ENCODE results near the gene DNAJC17.
A peak's percentile ranks its signal among the peaks of the same experiment; 100 is the strongest.

Gene DNAJC17

GRCh38 chr15:40789119-40789518 lies 18.2 kb downstream of the DNAJC17 start:
- DNase-seq, result no peak

DNA sequence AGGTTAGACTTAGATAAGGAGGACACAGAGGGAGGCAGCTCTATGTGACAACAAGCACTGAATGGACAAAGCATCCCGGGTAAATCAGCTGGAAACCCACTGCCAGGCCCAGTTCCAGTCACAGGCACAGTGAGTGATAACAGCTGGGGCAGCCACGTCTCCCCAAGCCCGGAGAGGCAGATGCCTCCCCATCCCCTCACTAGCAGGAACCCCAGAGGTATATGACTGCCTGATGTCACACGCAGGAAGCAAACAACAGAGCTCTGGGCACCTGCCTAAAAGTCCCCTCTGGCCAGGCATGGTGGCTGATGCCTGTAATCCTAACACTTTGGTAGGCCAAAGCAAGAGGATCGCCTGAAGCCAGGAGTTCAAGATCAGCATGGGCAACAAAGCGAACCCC lies 19.3 kb downstream of the DNAJC17 start:
- DNase-seq, result no peak

DNA sequence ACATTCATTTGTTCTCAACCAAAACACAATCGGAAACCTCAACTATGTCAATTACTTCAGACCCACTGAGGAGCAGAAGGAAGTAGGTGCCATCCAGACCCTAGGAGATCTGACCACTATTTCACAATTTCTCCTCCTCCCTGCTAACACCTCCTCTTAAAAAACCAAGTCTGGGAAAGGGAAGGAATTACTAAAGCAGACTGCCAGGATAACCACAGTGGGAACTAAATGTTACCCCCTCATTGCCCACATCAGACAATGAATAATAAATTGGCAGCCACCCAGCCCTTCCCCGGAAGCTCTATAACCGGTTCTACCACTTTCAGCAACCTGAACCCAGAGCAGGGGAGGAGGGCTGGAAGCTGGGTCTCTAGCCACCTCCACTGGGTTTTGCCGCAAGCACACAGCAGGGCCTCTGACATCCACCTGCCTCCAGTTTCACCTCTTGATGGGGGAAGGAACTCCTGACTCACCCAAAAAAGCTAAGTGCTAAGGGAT lies 19.9 kb downstream of the DNAJC17 start:
- peak; percentile 83 for DNase-seq

DNA sequence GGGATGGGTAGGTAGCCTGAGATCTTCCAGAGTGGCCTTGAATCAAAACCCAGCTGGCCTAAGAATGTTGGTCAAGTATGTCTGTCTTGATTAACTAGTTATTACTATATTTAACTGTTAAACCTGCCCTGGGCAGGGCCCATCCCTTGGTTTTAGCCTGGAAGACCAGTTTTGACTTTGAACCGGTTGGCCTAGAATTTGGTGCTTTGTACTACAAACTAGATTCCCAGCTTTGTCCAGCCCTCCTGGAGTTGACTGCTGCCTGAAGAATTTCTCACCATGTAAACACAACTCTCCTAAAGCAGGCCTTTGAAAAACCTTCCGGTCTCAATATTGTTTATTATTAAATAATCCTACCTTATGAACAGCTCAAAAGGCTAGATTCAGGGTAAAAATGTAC lies 21.5 kb downstream of the DNAJC17 start:
- DNase-seq, result no peak

DNA sequence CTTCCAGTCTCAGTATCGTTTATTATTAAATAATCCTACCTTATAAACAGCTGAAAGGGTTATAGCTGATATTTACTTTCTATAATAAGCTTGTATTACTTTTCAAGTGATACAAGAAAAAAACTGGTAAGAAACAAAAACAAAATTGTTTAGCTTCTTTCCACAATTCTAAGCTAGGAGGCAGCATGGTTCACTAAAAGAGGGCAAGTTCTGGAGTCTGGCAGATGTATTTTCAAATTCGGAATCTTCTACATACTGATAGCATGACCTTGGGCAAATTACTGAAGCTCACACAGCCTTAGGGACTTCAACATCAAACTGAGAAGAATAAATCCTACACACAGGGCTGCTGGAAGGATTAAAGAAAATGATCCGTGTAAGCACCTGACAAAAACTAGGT lies 22.1 kb downstream of the DNAJC17 start:
- DNase-seq, result no peak

DNA sequence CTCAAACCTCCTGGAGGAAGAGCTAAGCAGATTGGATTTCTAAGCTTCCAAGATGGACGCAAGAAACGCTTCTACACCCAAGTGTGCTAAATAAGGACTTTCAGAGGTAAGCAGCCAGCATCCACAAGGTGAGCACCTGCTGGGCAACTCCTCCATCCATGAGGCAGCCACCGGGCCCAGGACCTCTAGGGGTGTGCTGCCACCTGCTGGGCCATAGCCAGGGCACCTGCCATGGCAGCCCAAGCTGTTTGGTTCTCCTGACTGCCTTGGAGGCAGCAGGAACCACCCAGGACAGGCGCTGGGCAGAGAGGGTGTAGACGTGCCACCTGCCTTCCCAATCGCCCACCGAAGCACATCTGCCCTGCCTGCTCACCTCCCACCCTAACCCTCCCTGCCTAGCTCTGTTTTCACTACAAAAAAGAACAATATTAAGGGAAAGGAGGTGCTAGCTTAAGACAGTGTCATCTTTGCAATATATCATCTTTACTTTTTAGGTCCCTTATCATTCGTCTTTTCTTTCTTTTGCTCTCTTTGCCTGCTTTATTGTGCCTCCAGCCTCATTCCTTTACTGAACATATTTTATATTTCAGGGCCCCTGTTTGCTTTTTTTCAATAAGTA lies 24.6 kb downstream of the DNAJC17 start:
- peak; percentile 83 for DNase-seq

DNA sequence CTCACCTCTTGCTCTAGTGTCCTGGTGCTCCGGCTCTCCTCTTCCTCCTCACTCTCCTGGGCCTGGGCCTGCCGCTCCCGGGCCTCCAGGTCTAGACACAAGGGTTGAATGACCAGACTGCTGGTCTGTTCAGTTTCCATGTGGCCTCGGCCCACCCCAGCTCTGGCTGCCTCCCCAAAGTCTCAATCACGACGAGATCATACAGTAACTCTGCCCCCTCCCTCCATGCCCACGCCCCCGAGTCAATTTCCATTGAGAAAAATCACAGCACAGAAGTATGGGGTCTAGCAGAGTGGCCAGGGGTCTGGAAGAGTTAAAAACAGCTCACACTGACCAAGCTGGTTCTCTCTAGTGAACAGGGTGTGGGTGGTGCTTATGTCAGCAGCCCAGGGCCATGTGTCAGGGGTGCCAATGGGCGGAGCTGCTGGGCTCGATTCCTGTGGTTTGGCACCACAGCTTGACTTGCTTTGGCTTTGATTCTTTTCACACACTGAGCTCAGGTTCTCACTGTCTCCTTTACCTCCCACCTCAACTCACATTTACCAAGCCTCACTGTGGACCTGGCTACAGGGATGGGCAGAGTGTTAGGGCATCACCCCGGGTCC lies 30.6 kb downstream of the DNAJC17 start:
- DNase-seq, result peak; percentile 44

DNA sequence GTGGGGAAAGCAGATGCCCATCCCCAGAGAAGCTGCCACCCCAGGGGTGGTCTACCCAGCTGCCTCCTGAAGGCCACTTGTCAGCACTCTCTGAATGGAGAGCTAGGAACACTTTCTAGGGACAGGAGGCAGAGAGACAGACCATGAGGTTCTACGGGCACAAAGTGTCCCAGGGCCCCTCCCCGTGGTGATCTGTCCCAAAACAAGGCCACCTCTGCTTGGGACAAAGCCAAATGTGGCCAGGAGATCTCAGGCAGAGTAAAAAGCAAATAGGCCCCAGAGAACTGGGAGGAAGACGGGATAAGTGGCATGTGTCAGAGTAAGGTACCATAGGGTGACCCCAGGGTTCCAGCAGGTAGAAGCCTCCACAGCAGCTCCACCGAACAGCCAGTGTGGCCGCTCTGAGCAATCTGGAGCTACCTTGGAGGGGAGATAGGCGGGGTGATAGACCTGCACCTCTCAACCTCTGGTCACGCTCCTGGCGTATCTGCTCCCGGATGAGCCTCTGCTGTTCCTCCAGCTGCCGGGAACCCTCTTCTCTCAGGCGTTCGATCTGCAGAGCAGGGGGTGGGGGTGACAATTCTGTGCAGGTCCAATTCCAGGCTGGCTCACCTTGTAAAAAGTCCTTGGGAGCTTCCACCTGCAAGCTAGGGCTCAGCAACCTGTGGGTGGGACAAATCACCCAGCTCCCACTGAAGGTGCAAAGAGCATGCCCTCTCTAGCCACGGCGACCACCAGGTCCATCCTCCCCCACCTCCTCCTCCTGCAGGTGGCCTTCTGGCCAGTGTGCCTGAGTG lies 31.3 kb downstream of the DNAJC17 start:
- no peak for DNase-seq

GRCh38 chr15:40775007-40775406 lies 32.3 kb downstream of the DNAJC17 start:
- no peak for DNase-seq

DNA sequence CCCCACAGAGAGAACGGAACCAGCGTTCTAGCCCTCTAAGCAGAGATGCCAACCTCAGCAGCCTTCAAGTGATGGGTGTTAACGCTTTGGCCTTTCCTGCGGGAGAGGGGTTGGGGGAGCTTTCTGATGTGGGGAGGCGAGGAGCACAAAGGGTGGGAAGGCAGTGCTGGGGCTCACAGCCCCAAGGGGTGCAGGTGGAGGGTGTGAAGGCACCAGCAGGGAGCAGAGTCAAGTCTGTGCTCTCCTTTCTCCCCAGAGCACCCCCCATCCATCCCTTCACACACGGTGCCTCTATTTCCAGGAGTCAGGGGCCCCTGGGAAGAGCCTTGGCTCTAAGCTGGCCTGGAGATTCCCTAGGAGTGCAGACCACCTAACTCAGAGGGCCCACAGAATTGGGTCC lies 33.4 kb downstream of the DNAJC17 start:
- no peak for DNase-seq

- DNase-seq, result no peak
Observed at GRCh38 chr15:40773496-40773895, 33.8 kb downstream of the DNAJC17 start.

DNA sequence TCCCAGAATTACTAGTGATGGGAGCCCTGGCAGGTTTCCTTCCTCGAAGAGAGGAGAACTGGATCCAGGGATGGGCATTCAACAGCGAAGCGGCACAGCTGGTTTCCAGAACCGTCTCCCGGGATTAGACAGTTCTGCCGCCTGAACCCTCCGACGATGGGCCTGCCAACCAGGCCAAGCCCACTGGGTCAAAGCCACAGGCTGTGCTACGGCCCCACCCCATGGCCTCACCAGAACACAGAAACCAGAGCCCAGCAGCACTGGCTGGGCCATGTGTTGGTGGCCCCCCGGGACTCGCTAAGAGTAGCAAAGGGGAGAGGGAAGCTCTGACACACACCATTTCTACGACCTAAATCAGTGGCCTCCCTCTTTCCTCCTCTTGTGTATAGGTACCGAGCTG lies 35.3 kb downstream of the DNAJC17 start:
- no peak for DNase-seq

GRCh38 chr15:40771242-40771641 lies 36.0 kb downstream of the DNAJC17 start:
- no peak for DNase-seq

- DNase-seq, result no peak
Observed at GRCh38 chr15:40770147-40770721, 37.0 kb downstream of the DNAJC17 start.

- DNase-seq, result peak; percentile 80
Observed at GRCh38 chr15:40769274-40770146, 37.8 kb downstream of the DNAJC17 start, which contains the start of gene C15orf62. Gene C15orf62 (plus strand): TSS chr15:40769980. CDS start chr15:40770496, 516 bp downstream.

- no peak for DNase-seq
Observed at GRCh38 chr15:40768521-40769273, 38.6 kb downstream of the DNAJC17 start.

- DNase-seq, result no peak
Observed at GRCh38 chr15:40767838-40768500, 39.3 kb downstream of the DNAJC17 start.

- DNase-seq, result no peak
Observed at GRCh38 chr15:40766906-40767837, 40.1 kb downstream of the DNAJC17 start.

- no peak for DNase-seq
Observed at GRCh38 chr15:40766194-40766815, 41.0 kb downstream of the DNAJC17 start.
